Fibroblast of skin of abdomen (primary cell): ENCODE results near the gene MORN3. TPM values are rescaled to one million over a fixed set of nuclear protein-coding genes. Genes with fewer than 3 reads are reported as not detected.
A peak's percentile ranks its signal among the peaks of the same experiment; 100 is the strongest.
"Not testable (repeated sequence)": the region's sequence is repeated elsewhere in the genome, so short reads cannot be mapped to it uniquely, and the experiment has no call there.

Experiments used
- DNase-seq: peaks from one replicate; pipeline ENCODE4 v3.0.0-alpha.2; 2013
- polyA plus RNA-seq, 2 experiments: library from polyadenylated mRNA; unstranded; fragments of 120-200 nt; gene quantifications; one replicate each; pipeline ENCODE4 v1.2.1, GENCODE V29; 2013; ENCODE audit not compliant: insufficient read length in 2 of 2

MORN3 gene, protein sequence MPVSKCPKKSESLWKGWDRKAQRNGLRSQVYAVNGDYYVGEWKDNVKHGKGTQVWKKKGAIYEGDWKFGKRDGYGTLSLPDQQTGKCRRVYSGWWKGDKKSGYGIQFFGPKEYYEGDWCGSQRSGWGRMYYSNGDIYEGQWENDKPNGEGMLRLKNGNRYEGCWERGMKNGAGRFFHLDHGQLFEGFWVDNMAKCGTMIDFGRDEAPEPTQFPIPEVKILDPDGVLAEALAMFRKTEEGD
- polyA plus RNA-seq (2013, experiment 1 of 2; ENCODE audit: insufficient read length), result 0.53 TPM
- polyA plus RNA-seq (2013, experiment 2 of 2; ENCODE audit: insufficient read length), result 0.68 TPM

DNA sequence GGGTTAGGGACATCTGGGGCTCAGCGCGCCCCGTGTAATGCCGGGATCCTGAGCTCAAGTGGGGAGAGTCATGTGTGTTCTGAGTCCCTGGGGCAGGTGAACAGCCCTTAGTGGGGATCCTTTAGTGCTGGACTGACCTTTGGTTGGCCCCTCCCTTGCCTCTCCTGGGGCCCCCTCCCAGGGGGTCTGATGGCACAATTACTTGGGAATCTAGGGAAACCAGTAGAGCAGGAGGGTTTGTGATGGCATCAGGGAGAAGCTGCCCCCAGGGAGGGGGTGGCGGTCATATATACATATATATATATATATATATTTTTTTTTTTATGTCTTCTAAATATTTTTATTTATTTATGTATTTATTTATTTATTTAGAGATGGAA lies at the start of gene MORN3:
MORN3 (minus strand) TSS at position 134 of the 380 bp plus-strand sequence. CDS start 171 bp downstream, outside the sequence.
- DNase-seq, result no peak

DNA sequence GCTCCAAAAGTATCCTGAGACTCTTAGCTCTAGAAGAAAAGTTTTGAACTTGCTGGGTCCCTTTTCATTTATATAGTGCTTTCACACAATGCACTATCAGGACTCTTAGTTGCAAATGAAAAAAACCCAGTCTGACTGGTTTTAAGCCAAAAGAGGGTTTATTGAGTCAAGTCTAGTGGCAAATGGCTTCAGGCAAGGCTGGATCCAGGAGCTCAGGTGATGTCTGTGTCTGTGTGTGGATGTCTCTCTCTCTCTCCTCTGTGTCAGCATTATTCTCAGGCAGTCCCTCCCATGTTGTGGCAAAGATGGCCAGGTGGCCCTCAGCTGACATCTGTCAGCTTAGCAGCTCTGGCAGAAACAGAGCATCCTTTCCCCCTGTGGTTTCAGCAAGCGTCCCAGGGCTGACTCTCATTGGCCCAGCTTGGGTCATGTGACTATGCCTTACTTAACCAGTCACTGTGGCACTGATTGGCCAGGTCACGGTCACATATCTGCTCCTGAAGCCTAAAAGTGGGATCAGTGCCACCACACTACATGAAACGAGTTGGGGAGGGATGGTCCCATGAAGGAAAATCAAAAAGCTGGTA lies 49.3 kb upstream of the MORN3 start:
- DNase-seq, result no peak

DNA sequence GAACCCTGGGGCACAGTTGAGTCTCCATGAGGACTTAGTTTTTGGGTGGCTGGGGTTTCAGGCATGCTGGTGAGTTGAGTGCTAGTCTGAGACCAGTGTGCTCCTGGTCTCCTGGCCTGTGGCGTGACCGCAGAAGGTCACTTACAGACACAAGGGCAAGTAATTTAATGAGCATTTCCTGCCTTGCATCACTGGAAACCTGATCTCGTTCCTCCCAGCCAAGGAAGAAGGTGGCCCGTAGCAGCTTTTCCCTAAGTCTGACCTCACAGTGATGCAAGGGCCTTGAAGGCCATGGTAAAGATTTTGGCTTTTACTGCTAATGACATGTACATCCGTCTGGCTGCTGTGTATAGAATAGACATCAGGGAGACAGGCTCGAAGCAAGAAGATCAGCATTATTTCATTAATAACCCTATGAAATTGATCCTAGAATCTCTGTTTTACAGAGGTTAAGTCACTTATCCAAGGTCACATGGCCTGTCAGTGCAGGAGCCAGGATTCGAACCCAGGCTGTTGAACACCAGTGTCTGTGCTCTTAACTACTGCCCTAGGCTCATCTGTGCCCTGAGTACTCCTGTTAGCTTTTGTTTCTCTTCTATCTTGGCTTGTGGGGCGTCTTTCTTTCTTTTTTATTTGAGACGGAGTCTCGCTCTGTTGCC lies 47.7 kb upstream of the MORN3 start:
- peak; percentile 84 for DNase-seq

DNA sequence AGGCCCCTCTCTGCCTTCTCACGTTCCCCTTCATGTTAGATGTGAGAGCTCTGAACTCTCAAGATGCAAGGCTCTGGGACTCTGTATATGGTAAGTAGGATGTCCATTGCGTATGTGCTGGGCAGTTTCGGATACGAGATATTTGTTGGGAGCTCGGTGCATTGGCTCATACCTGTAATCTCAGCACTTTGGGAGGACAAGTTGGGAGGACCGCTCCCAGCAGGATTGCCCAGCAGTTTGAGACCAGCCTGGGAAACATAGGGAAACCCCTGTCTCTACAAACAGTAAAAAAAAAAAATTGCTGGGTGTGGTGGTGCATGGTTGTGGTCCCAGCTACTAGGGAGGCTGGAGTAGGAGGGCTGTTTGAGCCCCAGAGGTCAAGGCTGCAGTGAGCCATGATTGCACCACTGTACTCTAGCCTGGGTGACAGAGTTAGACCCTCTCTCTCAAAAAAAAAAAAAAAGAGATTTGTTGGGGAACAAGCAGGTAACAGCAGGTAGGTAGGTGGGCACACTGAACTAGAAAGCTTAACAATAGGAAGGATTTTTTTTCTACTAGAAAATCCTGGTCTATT lies 46.5 kb upstream of the MORN3 start:
- DNase-seq, result no peak

DNA sequence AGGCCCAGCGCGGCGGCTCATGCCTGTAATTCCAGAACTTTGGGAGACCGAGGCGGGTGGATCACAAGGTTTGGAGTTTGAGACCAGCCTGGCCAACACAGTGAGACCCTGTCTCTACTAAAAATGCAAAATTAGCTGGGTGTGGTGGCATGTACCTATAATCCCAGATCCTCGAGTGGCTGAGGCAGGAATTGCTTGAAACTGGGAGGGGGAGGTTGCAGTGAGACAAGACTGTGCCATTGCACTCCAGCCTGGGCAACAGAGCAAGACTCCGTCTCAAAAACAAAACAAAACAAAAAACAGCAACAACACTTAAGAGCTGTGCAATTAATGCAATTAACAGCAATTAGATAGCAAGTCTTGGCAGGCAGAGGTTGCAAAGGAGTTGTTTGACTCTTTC lies 45.6 kb upstream of the MORN3 start:
- not testable (repeated sequence) for DNase-seq

DNA sequence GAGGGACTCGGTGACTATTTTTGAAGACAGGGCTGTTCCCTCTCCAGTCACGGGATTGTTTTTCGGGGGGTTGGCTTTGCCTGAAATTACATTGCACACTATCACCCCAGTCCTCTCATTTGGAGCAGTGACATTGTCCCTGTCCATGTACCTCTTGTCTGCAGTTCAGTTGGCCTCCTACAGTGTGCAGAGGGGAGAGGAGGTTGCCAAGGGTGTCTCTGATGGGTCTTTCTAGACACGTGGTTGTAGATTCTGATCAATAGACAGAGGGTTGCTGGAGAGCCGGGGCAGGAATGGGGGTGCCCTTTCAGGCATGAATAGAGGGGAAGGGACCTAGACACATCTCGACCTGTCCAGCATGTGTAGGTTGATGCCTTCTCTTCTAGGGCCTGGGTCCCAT lies 44.3 kb upstream of the MORN3 start:
- DNase-seq, result no peak

DNA sequence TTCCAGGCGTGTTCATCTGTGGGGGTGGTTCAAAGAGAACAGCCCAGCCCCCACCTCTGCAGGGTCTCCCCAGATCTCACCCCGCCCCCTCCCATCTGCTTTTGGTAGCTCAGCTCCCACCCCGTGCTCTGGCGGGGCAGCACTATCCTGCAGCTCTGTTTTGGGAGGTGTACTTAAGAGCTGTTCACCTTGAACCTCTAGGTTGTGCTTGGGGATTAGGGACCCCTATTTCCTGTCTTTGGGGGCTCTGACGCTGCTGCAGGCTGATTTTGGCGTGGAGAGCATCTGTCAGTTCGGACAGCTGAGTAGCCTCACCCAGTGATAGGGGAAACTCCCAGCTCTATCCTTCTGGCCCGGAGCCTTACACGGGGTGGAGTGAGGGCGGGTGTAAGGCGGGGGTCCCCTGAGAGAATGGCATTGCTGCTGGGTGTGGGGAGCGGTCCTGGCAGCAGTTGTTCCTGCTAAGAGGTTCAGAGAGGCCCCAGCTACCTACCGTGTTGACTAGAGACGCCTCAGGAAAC lies 43.9 kb upstream of the MORN3 start:
- no peak for DNase-seq

DNA sequence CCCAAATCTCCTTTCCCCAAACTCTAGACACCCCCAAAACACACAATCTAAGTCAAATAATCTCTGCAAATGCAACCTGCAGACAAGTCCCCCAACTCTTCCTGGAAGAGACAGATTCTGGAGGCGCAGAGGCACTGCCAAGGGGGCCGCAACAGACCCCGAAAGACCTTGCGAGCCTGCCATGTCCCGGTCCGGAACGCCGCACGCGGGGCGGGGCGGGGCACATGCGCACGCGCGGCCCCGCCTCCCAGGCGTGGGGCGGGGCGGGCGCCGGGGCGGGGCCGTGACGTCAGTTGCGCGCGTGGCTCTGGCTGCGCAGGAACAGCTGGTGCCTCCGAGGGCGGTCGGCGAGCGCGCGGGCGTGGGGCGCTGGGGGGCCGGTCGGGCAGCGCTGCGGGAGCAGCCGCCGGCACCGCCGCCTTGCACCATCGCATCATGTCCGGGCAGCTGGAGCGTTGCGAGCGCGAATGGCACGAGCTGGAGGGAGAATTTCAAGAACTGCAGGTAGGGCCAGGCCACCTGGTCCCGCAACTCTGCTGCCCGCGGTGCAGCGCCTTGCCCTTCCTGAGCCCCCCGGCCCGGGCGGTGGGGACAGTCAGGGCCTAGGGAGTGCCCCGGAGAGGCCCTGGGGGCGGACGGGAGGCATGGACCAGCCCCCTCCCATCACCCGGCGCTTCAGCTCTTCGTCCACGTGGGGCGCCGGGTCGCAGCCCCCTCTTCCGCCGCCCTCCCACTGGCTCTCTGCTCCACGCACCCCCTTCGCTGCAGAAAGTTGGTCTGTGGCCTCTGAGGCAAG lies 43.2 kb upstream of the MORN3 start, which contains the start of gene TMEM120B:
TMEM120B (plus strand) TSS at position 292 of the 796 bp plus-strand sequence; CDS start at position 436, 144 bp downstream.
- peak; percentile 77 for DNase-seq

DNA sequence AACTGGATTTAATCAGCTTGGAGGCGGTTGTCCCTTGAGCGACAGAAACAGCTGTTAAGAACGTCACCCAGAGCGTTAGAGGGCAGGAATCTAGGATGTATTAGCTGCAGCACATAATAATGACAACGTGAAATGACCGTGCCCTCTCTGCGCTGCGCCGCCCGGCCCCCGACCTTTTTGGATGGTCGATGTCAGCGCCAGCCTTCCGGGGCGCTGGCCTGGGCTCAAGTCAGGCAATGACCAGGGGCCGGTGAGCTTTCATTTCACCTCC lies 42.7 kb upstream of the MORN3 start:
- DNase-seq, result no peak

DNA sequence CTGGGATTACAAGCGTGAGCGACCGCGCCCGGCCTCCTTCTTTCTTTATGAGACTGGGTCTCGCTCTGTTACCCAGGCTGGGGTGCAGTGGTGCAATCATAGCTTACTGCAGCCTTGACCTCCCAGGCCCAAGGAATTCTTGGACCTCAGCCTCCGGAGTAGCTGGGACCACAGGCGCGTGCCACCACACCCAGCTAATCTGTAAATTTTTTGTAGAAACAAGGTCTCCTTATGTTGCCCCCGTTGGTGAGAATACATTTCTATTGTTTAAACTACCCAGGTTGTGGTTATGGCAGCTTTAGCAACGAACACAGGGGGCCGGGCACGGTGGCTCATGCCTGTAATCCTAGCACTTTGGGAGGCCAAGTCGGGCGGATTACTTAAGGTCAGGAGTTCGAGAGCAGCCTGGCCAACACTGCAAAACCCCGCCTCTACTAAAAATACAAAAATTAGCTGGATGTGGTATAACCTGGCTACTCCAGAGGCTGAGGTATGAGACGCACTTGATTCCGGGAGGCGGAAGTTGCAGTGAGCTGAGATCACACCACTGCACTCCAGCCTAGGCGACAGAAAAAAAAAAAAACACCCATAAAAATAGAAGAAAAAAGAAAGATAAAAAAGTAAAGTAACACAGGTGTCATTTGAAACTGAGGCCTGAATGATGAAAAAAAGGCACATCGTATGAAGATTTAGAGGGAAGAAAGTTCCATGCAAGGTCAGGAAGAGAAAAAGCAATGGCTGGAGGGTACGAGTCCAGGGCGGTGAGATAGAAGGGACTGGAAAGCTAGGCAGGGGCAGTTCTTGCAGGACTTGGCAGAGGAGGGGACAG lies 42.1 kb upstream of the MORN3 start:
- no peak for DNase-seq

DNA sequence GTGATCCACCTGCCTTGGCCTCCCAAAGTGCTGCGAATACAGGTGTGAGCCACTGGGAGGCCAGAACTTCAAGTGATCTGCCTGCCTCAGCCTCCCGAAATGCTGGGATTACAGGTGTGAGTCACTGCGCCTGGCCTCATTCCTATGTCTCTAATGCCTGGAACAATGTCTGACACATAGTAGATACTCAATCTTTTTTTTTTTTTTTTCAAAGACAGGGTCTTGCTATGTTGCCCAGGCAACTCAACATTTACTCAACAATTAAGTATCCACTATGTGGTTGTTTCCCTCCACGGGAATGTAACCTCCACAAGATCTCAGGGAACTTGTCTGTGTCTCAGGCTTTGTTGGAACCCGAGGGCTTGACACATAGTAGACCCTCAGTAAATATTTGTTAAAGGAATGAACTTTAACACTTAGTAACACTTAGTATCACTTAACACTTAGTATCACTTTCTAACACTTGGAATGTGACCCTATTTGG lies 40.1 kb upstream of the MORN3 start:
- DNase-seq, result peak; percentile 80

DNA sequence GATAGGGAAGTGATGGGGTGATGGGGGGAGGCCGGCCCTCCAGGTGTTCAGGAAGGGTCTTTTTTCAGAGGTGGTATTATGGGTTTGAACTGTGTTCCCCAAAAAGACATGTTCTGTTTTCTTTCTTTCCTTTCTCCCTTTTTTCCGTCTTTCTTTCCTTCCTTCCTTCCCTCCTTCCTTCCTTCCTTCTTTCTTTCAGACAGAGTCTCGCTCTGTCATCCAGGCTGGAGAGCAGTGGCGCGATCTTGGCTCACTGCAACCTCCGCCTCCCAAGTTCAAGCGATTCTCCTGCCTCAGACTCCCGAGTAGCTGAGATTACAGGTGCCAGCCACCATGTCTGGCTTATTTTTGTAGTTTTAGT lies 39.6 kb upstream of the MORN3 start:
- not testable (repeated sequence) for DNase-seq

DNA sequence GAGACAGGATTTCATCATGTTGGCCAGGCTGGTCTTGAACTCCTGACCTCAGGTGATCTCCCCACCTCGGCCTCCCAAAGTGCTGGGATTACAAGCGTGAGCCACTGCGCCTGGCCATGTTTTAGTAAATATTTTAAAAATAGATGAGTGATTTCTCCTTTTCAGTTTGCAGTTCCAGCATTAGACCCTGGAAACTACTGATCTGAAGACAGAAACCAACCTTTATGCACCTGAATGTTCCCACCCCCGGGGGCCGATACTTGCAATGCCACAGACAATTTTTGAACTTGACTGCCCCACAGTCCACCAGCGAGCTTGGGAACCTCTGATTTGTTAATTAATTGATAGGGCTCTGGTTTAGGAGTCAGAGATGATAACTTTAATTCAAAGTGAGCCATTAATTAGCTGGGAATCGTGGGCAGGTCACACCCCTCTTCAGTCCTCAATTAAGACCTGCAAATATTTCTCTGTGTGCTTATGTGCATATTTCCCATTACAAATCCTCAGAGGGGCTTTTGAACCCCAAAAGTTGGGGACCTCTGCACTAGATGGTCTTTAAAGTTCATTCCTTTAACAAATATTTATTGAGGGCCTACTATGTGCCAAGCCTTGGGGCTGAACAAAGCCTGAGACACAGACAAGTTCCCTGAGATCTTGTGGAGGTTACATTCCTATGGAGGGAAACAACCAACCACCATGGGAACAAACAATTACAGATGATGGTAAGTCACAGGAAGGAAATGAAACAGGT lies 39.0 kb upstream of the MORN3 start:
- DNase-seq, result no peak

DNA sequence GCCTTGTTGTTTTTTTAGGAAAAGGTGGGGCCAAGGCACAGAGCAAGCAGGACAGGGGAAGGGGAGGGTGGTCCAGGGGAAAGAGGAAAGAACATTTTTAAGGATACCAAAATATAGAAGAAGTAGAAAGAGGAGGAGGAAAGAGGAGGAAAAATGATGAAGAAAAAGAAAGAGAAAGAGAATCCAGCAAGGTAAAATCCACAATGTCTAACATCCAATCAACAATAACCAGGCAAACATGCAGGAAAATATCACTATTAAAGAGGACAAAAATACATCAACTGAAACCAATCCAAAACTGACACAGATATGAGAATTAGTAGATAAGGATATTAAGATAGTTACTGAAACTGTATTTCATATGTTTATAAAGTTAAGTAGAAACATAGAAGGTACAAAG lies 36.1 kb upstream of the MORN3 start:
- no peak for DNase-seq

DNA sequence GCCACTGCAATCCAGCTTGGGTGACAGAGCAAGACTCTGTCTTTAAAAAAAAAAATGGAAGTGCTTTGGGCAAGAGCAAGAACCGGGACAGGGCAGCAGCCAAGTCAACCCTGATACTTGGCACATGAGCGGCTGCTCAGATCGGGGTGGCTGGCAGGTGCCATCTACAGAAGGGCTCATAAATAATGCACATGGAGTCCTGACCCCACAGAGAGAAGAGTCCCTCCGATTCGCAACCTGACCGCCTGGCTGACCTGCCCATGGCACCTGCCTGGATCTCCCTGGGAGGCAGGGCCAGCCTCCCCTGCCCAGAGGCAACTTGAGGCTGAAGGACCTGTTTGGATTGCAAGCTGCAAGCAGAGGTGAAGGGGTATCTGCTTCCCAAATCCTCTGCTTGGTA lies 33.5 kb upstream of the MORN3 start:
- DNase-seq, result no peak

DNA sequence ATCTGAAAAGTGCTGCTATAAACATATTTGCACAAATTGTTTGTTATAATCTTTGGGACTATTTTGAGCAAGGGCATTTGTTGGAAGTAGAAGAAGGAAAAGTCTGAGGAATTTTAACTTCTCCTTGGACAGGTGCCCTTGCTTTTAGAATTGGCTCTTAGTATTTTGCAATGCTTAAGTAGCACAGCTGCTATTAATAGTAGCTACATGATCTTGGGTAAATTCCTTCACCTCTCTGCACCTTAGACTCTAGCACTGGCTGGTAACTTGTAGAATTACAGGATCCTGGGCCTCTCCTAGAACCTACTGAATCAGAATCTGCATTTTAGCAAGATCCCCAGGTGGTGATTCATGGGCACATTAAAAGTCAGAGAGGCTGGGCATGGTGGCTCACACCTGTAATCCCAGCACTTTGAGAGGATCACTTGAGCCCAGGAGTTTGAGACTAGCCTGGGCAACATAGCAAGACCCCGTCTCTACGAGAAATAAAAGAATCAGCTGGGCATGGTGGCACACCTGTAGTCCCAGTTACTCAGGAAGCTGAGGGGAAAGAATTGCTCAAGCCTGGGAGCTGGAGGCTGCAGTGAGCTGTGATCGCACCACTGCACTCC lies 32.3 kb upstream of the MORN3 start:
- no peak for DNase-seq

DNA sequence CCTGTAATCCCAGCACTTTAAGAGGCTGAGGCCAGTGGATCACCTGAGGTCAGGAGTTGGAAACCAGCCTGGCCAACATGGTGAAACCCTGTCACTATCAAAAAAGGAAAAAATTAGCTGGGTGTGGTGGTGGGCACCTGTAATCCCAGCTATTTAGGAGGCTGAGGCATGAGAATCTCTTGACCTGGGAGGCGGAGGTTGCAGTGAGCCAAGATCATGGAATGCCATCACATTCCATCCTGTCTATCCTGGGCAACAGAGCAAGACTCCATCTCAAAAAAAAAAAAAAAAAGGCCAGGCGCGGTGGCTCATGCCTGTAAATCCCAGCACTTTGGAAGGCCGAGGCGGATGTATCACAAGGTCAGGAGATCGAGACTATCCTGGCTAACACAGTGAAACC lies 28.4 kb upstream of the MORN3 start:
- DNase-seq, result not testable (repeated sequence)

DNA sequence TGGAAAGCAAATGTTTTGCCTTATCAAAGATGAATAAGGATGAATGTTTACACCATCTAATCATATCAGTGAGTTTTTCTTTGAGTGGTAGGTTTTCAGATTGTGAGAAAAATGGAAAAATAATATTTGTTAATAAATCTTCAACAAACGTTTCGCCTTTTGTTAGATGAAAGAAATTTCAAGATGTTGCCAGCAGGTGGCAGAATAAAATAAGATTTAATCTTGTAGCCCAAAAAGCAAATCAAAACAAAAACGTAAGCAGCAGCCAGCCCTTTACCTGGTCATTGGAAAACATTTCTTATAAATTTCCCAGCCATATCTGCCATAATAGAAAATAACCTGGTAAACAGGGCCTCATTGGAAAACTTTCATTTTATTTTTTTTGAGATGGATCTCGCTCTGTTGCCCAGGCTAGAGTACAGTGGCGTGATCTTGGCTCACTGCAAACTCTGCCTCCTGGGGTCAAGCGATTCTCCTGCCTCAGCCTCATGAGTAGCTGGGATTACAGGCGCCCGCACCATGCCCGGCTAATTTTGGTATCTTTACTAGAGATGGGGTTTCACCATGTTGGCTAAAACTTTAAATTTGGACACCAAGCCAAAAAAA lies 27.7 kb upstream of the MORN3 start:
- peak; percentile 46 for DNase-seq

DNA sequence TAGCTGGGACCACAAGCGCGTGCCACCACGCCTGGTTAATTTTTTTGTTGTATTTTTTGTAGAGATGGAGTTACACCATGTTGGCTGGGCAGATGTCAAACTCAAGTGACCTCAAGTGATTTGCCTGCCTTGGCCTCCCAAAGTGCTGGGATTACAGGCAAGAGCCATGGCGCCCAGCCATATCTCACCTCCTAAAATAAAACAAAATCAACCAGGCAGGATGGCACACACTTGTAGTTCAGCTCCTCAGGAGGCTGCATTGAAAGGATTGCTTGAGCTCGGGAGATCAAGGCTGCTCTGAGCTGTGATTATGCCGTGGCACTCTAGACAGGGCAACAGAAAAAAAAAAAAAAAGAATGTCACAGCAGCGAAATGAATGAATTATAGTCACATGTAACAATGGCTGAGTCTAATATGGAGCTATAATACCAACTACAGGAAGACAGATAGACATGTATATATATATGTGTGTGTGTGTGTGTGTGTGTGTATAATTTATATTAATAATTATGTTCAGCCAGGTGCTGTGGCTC lies 23.8 kb upstream of the MORN3 start:
- no peak for DNase-seq

DNA sequence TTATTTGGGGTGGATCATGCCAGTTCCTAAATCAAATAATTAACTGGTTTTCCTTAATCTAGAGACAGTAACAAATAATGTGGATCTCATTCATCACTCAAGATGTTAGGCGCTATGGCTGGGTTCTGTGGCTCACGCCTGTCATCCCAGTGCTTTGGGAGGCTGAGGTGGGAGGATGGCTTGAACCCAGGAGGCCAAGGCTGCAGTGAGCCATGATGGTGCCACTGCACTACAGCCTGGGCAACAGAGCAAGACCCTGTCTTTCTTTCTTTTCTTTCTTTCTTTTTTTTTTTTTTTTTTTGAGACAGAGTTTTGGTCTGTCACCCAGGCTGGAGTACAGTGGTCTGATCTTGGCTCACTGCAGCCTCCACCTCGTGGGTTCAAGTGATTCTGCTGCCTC lies 23.3 kb upstream of the MORN3 start:
- not testable (repeated sequence) for DNase-seq
